Measurements from ENCODE around the gene NKAIN4. TPM values are rescaled to one million over a fixed set of nuclear protein-coding genes. Genes with fewer than 3 reads are reported as not detected.

The NKAIN4 gene
- total and polyA plus RNA-seq, 2 experiments from 2014 or later = 12.6 to 13.2 TPM

DNA sequence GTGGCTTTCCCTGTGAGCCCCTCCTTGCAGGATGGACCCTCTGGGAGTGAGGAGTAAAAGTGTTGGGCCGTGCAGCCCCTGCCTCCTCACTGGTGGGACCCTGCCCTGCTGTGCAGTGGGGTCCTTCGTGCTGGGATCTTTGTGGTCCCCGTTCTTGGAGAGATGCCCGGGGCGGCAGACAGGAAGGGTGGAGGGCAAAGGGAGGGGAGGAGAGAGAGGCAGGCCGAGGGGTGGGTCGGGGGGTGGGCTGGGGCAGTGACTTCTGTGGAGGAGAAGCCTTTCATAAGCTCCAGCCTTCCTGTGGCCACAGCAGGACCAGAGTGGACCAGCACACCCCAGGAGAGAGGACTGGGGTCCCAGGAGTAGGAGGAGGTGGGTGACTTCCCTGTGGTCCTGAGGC, 38.6 kb upstream of the NKAIN4 start, which contains the start of gene COL20A1 (continued):
- TF ChIP-seq, protein P1, sequence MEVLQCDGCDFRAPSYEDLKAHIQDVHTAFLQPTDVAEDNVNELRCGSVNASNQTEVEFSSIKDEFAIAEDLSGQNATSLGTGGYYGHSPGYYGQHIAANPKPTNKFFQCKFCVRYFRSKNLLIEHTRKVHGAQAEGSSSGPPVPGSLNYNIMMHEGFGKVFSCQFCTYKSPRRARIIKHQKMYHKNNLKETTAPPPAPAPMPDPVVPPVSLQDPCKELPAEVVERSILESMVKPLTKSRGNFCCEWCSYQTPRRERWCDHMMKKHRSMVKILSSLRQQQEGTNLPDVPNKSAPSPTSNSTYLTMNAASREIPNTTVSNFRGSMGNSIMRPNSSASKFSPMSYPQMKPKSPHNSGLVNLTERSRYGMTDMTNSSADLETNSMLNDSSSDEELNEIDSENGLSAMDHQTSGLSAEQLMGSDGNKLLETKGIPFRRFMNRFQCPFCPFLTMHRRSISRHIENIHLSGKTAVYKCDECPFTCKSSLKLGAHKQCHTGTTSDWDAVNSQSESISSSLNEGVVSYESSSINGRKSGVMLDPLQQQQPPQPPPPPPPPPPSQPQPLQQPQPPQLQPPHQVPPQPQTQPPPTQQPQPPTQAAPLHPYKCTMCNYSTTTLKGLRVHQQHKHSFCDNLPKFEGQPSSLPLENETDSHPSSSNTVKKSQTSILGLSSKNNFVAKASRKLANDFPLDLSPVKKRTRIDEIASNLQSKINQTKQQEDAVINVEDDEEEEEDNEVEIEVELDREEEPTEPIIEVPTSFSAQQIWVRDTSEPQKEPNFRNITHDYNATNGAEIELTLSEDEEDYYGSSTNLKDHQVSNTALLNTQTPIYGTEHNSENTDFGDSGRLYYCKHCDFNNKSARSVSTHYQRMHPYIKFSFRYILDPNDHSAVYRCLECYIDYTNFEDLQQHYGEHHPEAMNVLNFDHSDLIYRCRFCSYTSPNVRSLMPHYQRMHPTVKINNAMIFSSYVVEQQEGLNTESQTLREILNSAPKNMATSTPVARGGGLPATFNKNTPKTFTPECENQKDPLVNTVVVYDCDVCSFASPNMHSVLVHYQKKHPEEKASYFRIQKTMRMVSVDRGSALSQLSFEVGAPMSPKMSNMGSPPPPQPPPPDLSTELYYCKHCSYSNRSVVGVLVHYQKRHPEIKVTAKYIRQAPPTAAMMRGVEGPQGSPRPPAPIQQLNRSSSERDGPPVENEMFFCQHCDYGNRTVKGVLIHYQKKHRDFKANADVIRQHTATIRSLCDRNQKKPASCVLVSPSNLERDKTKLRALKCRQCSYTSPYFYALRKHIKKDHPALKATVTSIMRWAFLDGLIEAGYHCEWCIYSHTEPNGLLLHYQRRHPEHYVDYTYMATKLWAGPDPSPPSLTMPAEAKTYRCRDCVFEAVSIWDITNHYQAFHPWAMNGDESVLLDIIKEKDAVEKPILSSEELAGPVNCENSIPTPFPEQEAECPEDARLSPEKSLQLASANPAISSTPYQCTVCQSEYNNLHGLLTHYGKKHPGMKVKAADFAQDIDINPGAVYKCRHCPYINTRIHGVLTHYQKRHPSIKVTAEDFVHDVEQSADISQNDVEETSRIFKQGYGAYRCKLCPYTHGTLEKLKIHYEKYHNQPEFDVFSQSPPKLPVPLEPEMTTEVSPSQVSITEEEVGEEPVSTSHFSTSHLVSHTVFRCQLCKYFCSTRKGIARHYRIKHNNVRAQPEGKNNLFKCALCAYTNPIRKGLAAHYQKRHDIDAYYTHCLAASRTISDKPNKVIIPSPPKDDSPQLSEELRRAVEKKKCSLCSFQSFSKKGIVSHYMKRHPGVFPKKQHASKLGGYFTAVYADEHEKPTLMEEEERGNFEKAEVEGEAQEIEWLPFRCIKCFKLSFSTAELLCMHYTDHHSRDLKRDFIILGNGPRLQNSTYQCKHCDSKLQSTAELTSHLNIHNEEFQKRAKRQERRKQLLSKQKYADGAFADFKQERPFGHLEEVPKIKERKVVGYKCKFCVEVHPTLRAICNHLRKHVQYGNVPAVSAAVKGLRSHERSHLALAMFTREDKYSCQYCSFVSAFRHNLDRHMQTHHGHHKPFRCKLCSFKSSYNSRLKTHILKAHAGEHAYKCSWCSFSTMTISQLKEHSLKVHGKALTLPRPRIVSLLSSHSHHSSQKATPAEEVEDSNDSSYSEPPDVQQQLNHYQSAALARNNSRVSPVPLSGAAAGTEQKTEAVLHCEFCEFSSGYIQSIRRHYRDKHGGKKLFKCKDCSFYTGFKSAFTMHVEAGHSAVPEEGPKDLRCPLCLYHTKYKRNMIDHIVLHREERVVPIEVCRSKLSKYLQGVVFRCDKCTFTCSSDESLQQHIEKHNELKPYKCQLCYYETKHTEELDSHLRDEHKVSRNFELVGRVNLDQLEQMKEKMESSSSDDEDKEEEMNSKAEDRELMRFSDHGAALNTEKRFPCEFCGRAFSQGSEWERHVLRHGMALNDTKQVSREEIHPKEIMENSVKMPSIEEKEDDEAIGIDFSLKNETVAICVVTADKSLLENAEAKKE (CRISPR knock-in tag; IDR thresholded peaks at IDR 0.05) = no peak
- no peak for TF ChIP-seq CREB1 (CRISPR knock-in tag; IDR thresholded peaks at IDR 0.05; ENCODE audit: low read depth)
- TF ChIP-seq NANOG (IDR thresholded peaks at IDR 0.05; ENCODE audit: borderline replicate concordance) = no peak

GRCh38 chr20:63292292-63292701, 38.0 kb upstream of the NKAIN4 start:
- H3K27me3 Mint-ChIP-seq (ENCODE audit: insufficient read depth, low read depth, poor library complexity) = peaks cover 28% of the 10 kb centered on the region
- H3K36me3 Mint-ChIP-seq (ENCODE audit: low read depth) = peaks cover 8% of the 10 kb centered on the region
- no peak overlapping the region for H3K27ac ChIP-seq (ENCODE audit: low read depth)
- peaks cover 21% of the 10 kb centered on the region for H3K4me1 Mint-ChIP-seq
- no peak for ATAC-seq
- H3K36me3 ChIP-seq (ENCODE audit: insufficient read depth) = no peaks in the 10 kb centered on the region; the same call in 1 of the 2 replicates
- no peak overlapping the region for H3K4me3 Mint-ChIP-seq
- H3K4me1 ChIP-seq (ENCODE audit: insufficient read depth) = peaks cover 22% of the 10 kb centered on the region
- no peaks in the 10 kb centered on the region for H3K9me2 ChIP-seq (ENCODE audit: insufficient read depth)
- H4K20me1 ChIP-seq (replicated peaks; ENCODE audit: insufficient read depth) = no peaks in the 10 kb centered on the region
- H3K79me2 ChIP-seq (replicated peaks; ENCODE audit: insufficient read depth) = no peaks in the 10 kb centered on the region
- no peak for DNase-seq (ENCODE audit: low spot score)
- no peaks in the 10 kb centered on the region for H3K27me3 ChIP-seq (ENCODE audit: insufficient read depth)
- H3K9me3 Mint-ChIP-seq = no peaks in the 10 kb centered on the region
- no peak overlapping the region for H2AFZ ChIP-seq
- no peaks in the 10 kb centered on the region for H3F3A ChIP-seq (replicated peaks; ENCODE audit: low read depth)
- H3K27ac Mint-ChIP-seq = no peak overlapping the region
- H3K4me2 ChIP-seq = no peak overlapping the region
- H3K4me3 ChIP-seq = no peak overlapping the region
- TF ChIP-seq, protein P1 (CRISPR knock-in tag; IDR thresholded peaks at IDR 0.05) = no peak
- no peak for TF ChIP-seq POLR2AphosphoS5 (IDR thresholded peaks at IDR 0.05; ENCODE audit: low read depth)
- TF ChIP-seq ZNF114 (CRISPR knock-in tag; IDR thresholded peaks at IDR 0.05) = no peak
- TF ChIP-seq, protein P2, sequence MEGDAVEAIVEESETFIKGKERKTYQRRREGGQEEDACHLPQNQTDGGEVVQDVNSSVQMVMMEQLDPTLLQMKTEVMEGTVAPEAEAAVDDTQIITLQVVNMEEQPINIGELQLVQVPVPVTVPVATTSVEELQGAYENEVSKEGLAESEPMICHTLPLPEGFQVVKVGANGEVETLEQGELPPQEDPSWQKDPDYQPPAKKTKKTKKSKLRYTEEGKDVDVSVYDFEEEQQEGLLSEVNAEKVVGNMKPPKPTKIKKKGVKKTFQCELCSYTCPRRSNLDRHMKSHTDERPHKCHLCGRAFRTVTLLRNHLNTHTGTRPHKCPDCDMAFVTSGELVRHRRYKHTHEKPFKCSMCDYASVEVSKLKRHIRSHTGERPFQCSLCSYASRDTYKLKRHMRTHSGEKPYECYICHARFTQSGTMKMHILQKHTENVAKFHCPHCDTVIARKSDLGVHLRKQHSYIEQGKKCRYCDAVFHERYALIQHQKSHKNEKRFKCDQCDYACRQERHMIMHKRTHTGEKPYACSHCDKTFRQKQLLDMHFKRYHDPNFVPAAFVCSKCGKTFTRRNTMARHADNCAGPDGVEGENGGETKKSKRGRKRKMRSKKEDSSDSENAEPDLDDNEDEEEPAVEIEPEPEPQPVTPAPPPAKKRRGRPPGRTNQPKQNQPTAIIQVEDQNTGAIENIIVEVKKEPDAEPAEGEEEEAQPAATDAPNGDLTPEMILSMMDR (conservative IDR thresholded peaks at IDR 0.05; ENCODE audit: low read depth in 2 of 2) = no peak
- no peak for TF ChIP-seq CREB1 (CRISPR knock-in tag; IDR thresholded peaks at IDR 0.05; ENCODE audit: low read depth)
- TF ChIP-seq, protein P3, sequence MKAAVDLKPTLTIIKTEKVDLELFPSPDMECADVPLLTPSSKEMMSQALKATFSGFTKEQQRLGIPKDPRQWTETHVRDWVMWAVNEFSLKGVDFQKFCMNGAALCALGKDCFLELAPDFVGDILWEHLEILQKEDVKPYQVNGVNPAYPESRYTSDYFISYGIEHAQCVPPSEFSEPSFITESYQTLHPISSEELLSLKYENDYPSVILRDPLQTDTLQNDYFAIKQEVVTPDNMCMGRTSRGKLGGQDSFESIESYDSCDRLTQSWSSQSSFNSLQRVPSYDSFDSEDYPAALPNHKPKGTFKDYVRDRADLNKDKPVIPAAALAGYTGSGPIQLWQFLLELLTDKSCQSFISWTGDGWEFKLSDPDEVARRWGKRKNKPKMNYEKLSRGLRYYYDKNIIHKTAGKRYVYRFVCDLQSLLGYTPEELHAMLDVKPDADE (IDR thresholded peaks at IDR 0.05) = no peak
